CD4-positive, alpha-beta T cell treated with Interleukin-15 for 1 hour (primary cell): ENCODE results near the gene SUN5.

Experiments used
- DNase-seq: peaks from one replicate; pipeline ENCODE4 v3.0.0-alpha.2; 2020

Gene SUN5

GRCh38 chr20:32991792-32992641, 12.2 kb downstream of the SUN5 start:
- DNase-seq, result no peak

GRCh38 chr20:32991383-32991782, 12.8 kb downstream of the SUN5 start:
- DNase-seq, result no peak

GRCh38 chr20:32990426-32990825, 13.8 kb downstream of the SUN5 start:
- DNase-seq, result no peak

GRCh38 chr20:32989507-32990283, 14.5 kb downstream of the SUN5 start:
- no peak for DNase-seq

- DNase-seq, result no peak
Observed at GRCh38 chr20:32988008-32988407, 16.2 kb downstream of the SUN5 start.

- no peak for DNase-seq
Observed at GRCh38 chr20:32987044-32987825, 17.0 kb downstream of the SUN5 start.

- no peak for DNase-seq
Observed at GRCh38 chr20:32986331-32986966, 17.8 kb downstream of the SUN5 start.

- DNase-seq, result no peak
Observed at GRCh38 chr20:32985596-32985995, 18.6 kb downstream of the SUN5 start.

GRCh38 chr20:32984631-32985354, 19.4 kb downstream of the SUN5 start:
- no peak for DNase-seq

- no peak for DNase-seq
Observed at GRCh38 chr20:32984196-32984595, 20.0 kb downstream of the SUN5 start.

- DNase-seq, result no peak
Observed at GRCh38 chr20:32983459-32984112, 20.6 kb downstream of the SUN5 start.

- DNase-seq, result no peak
Observed at GRCh38 chr20:32982617-32983458, 21.4 kb downstream of the SUN5 start.

GRCh38 chr20:32980990-32981389, 23.2 kb downstream of the SUN5 start:
- DNase-seq, result no peak

- no peak for DNase-seq
Observed at GRCh38 chr20:32980131-32980941, 23.9 kb downstream of the SUN5 start.

- no peak for DNase-seq
Observed at GRCh38 chr20:32979201-32979998, 24.8 kb downstream of the SUN5 start.

GRCh38 chr20:32978009-32978335, 26.3 kb downstream of the SUN5 start:
- DNase-seq, result no peak

GRCh38 chr20:32977281-32978008, 26.8 kb downstream of the SUN5 start:
- DNase-seq, result no peak

- no peak for DNase-seq
Observed at GRCh38 chr20:32976746-32977145, 27.5 kb downstream of the SUN5 start.
